Vagina (tissue), 2 donors: Measurements from ENCODE around the gene PPP4C.

ENCODE experiments used
- POLR2A ChIP-seq, 2 donors: fragments of 450-650 bp; IDR thresholded peaks; one replicate each; pipeline ENCODE4 v1.6.1; 2017; ENCODE audit warnings: antibody characterized with exemption in 2 of 2, mild to moderate bottlenecking in 2 of 2, moderate library complexity in 2 of 2
- TF ChIP-seq, protein P1 (sequence below), 3 experiments: fragments of 450-650 bp in 2 of 3; fragments of 200-600 bp in 1 of 3; sonication (generic) in 1 of 3; IDR thresholded peaks; one replicate each; pipeline ENCODE4 v1.5.1; 2017 to 2019; ENCODE audit warnings: antibody characterized with exemption in 3 of 3, mild to moderate bottlenecking in 2 of 3, moderate library complexity in 2 of 3

DNA sequence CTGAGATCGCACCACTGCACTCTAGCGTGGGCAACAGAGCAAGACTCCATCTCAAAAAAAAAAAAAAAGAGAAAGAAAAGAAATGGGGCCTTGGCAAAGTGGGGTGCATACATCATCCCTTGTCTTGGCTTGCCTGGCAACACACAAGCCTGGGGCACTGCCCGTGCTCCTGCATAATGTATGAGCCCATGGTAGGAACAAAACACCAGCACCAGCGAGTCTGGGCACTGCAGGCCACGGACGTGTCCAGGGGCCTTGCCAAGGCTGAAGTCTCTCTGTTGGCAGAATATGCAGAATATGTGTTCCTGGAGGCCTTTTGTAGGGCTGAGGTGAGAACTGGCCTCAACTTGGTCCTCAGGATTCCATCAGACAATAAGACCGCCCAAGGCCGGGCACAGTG is 25.9 kb upstream of the PPP4C start:
- TF ChIP-seq, protein P1, sequence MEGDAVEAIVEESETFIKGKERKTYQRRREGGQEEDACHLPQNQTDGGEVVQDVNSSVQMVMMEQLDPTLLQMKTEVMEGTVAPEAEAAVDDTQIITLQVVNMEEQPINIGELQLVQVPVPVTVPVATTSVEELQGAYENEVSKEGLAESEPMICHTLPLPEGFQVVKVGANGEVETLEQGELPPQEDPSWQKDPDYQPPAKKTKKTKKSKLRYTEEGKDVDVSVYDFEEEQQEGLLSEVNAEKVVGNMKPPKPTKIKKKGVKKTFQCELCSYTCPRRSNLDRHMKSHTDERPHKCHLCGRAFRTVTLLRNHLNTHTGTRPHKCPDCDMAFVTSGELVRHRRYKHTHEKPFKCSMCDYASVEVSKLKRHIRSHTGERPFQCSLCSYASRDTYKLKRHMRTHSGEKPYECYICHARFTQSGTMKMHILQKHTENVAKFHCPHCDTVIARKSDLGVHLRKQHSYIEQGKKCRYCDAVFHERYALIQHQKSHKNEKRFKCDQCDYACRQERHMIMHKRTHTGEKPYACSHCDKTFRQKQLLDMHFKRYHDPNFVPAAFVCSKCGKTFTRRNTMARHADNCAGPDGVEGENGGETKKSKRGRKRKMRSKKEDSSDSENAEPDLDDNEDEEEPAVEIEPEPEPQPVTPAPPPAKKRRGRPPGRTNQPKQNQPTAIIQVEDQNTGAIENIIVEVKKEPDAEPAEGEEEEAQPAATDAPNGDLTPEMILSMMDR (IDR thresholded peaks at IDR 0.05) = no peak
- no peak for TF ChIP-seq POLR2A (IDR thresholded peaks at IDR 0.05)
